Measurements from ENCODE around the gene MSI2.

MSI2 gene

GRCh38 chr17:57517632-57518456, 261.5 kb downstream of the MSI2 start:
- no peak overlapping the region for H3K4me3 ChIP-seq (ENCODE audit: low read depth, low read length)
- no peak for TF ChIP-seq CTCF (IDR thresholded peaks at IDR 0.05; ENCODE audit: control insufficient read depth, extremely low read depth, insufficient read depth)
- DNase-seq (ENCODE audit: low read depth) = no peak

GRCh38 chr17:57518587-57519581, 262.6 kb downstream of the MSI2 start:
- no peak for DNase-seq (ENCODE audit: low read depth)
- H3K4me3 ChIP-seq (ENCODE audit: low read depth, low read length) = no peak overlapping the region
- TF ChIP-seq CTCF (IDR thresholded peaks at IDR 0.05; ENCODE audit: control insufficient read depth, extremely low read depth, insufficient read depth) = no peak

- no peak for DNase-seq (ENCODE audit: low read depth)
- no peak overlapping the region for H3K4me3 ChIP-seq (ENCODE audit: low read depth, low read length)
- TF ChIP-seq CTCF (IDR thresholded peaks at IDR 0.05; ENCODE audit: control insufficient read depth, extremely low read depth, insufficient read depth) = no peak
Observed at GRCh38 chr17:57519800-57520199, 263.5 kb downstream of the MSI2 start.

GRCh38 chr17:57521606-57522005, 265.3 kb downstream of the MSI2 start:
- DNase-seq (ENCODE audit: low read depth) = no peak
- TF ChIP-seq CTCF (IDR thresholded peaks at IDR 0.05; ENCODE audit: control insufficient read depth, extremely low read depth, insufficient read depth) = no peak
- H3K4me3 ChIP-seq (ENCODE audit: low read depth, low read length) = no peak overlapping the region

GRCh38 chr17:57522042-57523005, 266.0 kb downstream of the MSI2 start:
- TF ChIP-seq CTCF (IDR thresholded peaks at IDR 0.05; ENCODE audit: control insufficient read depth, extremely low read depth, insufficient read depth) = no peak
- H3K4me3 ChIP-seq (ENCODE audit: low read depth, low read length) = no peak overlapping the region
- no peak for DNase-seq (ENCODE audit: low read depth)

Measured in LNCaP clone FGC (cell line).